Measurements from ENCODE around the gene FAM117A.

DNA sequence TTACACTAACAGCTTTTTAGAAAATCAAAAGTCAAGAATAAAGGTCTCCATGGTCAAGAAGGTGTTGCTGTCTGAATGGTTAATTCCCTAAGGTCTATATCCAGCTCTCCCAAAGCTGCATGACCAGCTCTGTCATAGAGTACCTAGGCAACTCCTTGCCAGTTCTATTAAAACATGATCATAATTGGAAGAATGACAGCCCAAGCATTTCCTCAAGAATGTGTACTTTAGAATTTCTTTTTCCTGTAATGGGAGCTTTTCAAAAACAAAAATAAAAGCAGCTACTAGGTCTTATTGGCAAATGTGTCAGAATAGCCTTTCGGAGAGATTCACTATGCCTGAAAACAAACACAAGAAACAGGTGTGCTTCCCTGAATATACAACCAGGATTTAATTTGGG, 93.9 kb downstream of the FAM117A start:
- no peak for TF ChIP-seq EZH2 (IDR thresholded peaks at IDR 0.05)
- no peak for TF ChIP-seq POLR2AphosphoS5 (IDR thresholded peaks at IDR 0.05; ENCODE audit: borderline replicate concordance, low read depth, low read length)

All from SK-N-MC (cell line).